A673 (cell line): Measurements from ENCODE around the gene KRT17.

Experiments
- EZH2 ChIP-seq: fragments of 200-600 bp; sonication (generic); IDR thresholded peaks from 2 replicates; pipeline ENCODE4 v1.6.1; 2017; ENCODE audit warnings: borderline replicate concordance, low read depth, mild to moderate bottlenecking, mixed read lengths, antibody characterized with exemption, low read length; ENCODE audit not compliant: poor library complexity, severe bottlenecking
- TF ChIP-seq, protein P1 (sequence below): fragments of 300-800, 200-600 bp; sonication (generic); conservative IDR thresholded peaks from 2 replicates; pipeline ENCODE4 v1.5.1; 2017; ENCODE audit warnings: low read depth, mild to moderate bottlenecking, antibody characterized with exemption, low read length, moderate library complexity, mixed read lengths

DNA sequence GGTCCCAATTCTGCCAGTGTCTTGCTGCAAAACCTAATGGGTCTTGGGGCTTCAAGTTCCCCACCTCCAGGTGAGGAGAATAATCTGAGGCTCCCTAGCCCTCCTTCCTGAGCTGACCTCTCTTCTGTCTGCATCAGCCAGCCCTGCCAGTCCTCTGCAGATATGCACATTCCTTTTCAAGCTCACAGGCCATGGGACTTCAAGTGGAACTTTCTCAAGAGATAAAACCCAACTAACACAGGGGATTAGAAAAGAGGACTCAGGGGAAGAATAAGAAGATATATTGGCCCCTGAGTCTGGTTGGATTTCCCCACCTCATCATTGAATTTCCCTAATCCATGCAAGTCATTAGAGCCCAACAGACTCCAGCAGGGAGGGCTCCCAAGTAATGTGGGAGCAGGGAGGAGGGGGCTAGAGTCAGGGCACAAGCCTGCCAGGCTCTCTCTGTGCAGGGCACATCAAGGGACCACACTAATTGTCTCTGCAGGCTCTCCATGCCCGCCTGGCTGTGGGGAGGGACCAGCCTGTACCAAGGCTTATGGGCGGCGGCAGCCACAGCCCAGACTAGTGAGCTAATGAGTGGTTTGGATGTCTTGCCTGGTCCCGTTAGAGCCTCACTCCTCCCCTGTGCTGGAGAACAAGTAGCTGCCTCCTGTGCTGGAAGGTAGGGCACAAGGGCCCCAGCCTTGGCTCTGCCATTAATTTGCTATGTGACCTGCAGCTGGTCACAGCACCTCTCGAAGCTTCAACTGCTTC, 38.9 kb downstream of the KRT17 start:
- TF ChIP-seq, protein P1, sequence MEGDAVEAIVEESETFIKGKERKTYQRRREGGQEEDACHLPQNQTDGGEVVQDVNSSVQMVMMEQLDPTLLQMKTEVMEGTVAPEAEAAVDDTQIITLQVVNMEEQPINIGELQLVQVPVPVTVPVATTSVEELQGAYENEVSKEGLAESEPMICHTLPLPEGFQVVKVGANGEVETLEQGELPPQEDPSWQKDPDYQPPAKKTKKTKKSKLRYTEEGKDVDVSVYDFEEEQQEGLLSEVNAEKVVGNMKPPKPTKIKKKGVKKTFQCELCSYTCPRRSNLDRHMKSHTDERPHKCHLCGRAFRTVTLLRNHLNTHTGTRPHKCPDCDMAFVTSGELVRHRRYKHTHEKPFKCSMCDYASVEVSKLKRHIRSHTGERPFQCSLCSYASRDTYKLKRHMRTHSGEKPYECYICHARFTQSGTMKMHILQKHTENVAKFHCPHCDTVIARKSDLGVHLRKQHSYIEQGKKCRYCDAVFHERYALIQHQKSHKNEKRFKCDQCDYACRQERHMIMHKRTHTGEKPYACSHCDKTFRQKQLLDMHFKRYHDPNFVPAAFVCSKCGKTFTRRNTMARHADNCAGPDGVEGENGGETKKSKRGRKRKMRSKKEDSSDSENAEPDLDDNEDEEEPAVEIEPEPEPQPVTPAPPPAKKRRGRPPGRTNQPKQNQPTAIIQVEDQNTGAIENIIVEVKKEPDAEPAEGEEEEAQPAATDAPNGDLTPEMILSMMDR, result no peak
- TF ChIP-seq EZH2, result no peak
